Esophagus (tissue), 2 donors: Measurements from ENCODE around the gene FOXQ1. TPM values are rescaled to one million over a fixed set of nuclear protein-coding genes. Genes with fewer than 3 reads are reported as not detected.

Experiments used
- H3K27ac ChIP-seq, 2 donors: one replicate each; pipeline ENCODE4 v1.5.1; 2013; ENCODE audit warnings: low read depth in 2 of 2, mild to moderate bottlenecking in 2 of 2, inconsistent platforms in 1 of 2, low read length in 1 of 2, moderate library complexity in 1 of 2
- H3K27me3 ChIP-seq, 2 donors: one replicate each; pipeline ENCODE4 v1.6.1; 2013; ENCODE audit warnings: low read length in 2 of 2, control low read depth in 1 of 2, mild to moderate bottlenecking in 1 of 2; ENCODE audit not compliant: insufficient read depth in 2 of 2, control insufficient read depth in 1 of 2
- H3K36me3 ChIP-seq, 2 donors: one replicate each; pipeline ENCODE4 v1.6.1; 2013; ENCODE audit warnings: low read length in 1 of 2; ENCODE audit not compliant: control insufficient read depth in 2 of 2, insufficient read depth in 2 of 2
- H3K4me1 ChIP-seq, 2 donors: one replicate each; pipeline ENCODE4 v1.6.1; 2013; ENCODE audit warnings: low read length in 1 of 2; ENCODE audit not compliant: control insufficient read depth in 2 of 2, insufficient read depth in 2 of 2
- H3K4me3 ChIP-seq, 2 donors: one replicate each; pipeline ENCODE4 v1.5.1; 2013; ENCODE audit warnings: low read length in 2 of 2, mild to moderate bottlenecking in 2 of 2, low read depth in 1 of 2, moderate library complexity in 1 of 2
- H3K9me3 ChIP-seq, 2 donors: one replicate each; pipeline ENCODE4 v1.6.1; 2013; ENCODE audit warnings: mild to moderate bottlenecking in 2 of 2, low read depth in 1 of 2, low read length in 1 of 2, moderate library complexity in 1 of 2; ENCODE audit not compliant: control insufficient read depth in 2 of 2, insufficient read depth in 1 of 2
- WGBS, 2 donors: extraction: QIAGEN DNeasy Blood & Tissue Kit; methylation state at CpG; one replicate each; pipeline ENCODE4 v1.1.7; 2013; 5-methylcytosine and 5-hydroxymethylcytosine counted together
- polyA plus RNA-seq, 2 donors: library from polyadenylated mRNA; stranded (reverse); fragments of 200-250 nt; gene quantifications; one replicate each; pipeline ENCODE4 v1.2.3, GENCODE V29; 2013
- donor health status: healthy with polysubstance abuse.
- donor health status: Bipolar disorder and iron deficiency.

Gene FOXQ1
- polyA plus RNA-seq, 2 donors, result 7.8 to 8.7 TPM

DNA sequence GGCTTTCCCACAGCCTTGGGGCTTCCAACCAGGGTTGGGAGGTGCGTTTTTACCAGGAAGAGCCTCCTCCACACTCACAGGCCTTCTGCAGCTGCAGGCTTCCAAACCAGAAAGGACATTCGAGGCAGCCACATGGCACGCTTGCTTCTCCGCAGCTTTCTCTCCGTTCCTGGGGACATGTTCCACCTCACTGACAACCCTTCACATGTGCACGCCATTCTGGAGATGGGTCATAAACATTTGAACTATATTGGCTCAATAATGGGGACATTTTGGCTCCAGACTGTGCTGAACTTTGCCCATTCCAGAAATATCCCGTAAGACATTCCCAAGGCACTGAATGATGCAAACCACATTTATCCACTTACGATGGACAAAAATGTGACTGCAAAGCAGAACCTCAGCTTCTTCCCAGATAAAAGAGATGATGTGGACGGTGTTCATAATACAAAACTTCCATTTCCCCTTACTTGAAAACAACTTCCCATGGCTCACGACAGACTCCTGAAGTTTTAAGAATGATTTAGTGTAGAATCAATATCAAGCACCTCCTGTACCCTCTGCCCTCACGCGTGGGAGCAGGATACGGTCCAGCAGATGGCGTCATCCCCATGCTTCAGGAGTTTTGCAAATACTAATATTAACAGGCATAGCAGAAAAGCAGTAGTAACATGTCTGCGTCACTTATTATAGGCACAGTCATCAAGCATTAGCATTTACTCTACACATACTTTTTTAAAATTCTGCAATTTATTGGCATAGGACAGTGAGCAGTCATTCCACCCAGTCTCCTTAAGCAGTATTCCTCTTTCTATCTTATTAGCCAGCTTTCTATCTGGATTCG is 52.1 kb downstream of the FOXQ1 start:
- no peak overlapping the region for H3K4me3 ChIP-seq
- H3K27me3 ChIP-seq, result no peaks in the 10 kb centered on the region
- 49 to 51% methylated on average over 16 of the region's 16 CpGs for WGBS, 2 donors
- no peaks in the 10 kb centered on the region for H3K4me1 ChIP-seq
- no peaks in the 10 kb centered on the region for H3K36me3 ChIP-seq
- H3K27ac ChIP-seq, result peak overlapping the region; percentile 38 to 74
- H3K9me3 ChIP-seq, result peaks cover 0 to 2% of the 10 kb centered on the region in 2 donors

Other genes starting within 250 kb of the FOXQ1 start
- gene FOXF2, start 77.5 kb downstream of the FOXQ1 start, polyA plus RNA-seq, result 1 to 10 TPM; 2.3 to 8.1 TPM